HUES6 (cell line): Measurements from ENCODE around the gene MYLK4.

Source experiments
- H3K27ac ChIP-seq: 2 replicates; pipeline ENCODE4 v1.7.0; 2013; ENCODE audit warnings: low read depth, mild to moderate bottlenecking, low read length, inconsistent platforms
- H3K27me3 ChIP-seq: 2 replicates; pipeline ENCODE4 v1.6.1; 2013; ENCODE audit warnings: low read length; ENCODE audit not compliant: control insufficient read depth, insufficient read depth
- H3K36me3 ChIP-seq: 2 replicates; pipeline ENCODE4 v1.6.1; 2013; ENCODE audit warnings: low read length; ENCODE audit not compliant: control insufficient read depth, insufficient read depth
- H3K4me1 ChIP-seq: 2 replicates; pipeline ENCODE4 v1.6.1; 2013; ENCODE audit warnings: low read length; ENCODE audit not compliant: control insufficient read depth, insufficient read depth
- H3K4me3 ChIP-seq: 2 replicates; pipeline ENCODE4 v1.5.1; 2013; ENCODE audit warnings: low read depth, low read length
- H3K9ac ChIP-seq: one replicate; pipeline ENCODE4 v1.6.1; 2013; ENCODE audit warnings: mild to moderate bottlenecking, low read length
- H3K9me3 ChIP-seq: 2 replicates; pipeline ENCODE4 v1.6.1; 2013; ENCODE audit warnings: low read depth, low read length; ENCODE audit not compliant: control insufficient read depth, insufficient read depth

The MYLK4 gene

GRCh38 chr6:2732503-2733089 is 18.1 kb downstream of the MYLK4 start:
- Histone ChIP-seq H3K4me1 (peaks cover 47% of the 10 kb centered on the region), H3K27ac (no peak overlapping the region), H3K36me3 (no peaks in the 10 kb centered on the region), H3K27me3 (no peaks in the 10 kb centered on the region), H3K4me3 (no peak overlapping the region), H3K9ac (no peak overlapping the region), H3K9me3 (no peaks in the 10 kb centered on the region)

DNA sequence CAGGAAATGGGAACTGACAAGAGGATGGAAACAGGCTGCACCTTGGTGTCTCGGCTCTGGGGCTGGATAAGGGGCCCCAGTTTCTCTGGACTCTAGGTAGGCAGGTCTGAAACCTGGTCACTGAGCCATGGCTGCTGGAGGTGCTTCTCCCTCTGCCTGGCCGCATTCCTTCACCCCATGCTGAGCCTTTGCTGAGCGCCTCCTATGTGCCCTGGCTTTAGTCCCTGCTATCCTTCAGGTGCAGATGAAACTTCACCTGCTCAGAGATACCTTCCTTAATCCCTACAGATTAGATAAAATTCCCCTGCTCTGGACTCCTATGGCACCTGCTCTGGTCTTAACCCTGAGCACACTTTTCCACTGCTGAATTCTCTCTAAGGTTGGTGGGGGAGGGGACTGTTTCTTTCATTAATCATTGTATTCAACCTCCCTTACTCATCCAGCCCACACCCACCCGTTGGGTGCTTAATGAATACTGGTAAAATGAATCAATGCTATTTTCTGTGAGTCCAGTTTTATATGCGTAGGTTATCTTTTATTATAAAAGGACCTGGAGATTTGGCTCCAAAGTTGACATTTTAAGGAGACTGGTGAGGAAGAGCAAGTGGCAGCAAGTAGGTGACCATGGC is 19.3 kb downstream of the MYLK4 start:
- H3K4me3 ChIP-seq: no peak overlapping the region
- H3K27me3 ChIP-seq: no peaks in the 10 kb centered on the region
- H3K4me1 ChIP-seq: peaks cover 47% of the 10 kb centered on the region
- no peak overlapping the region for H3K27ac ChIP-seq
- no peak overlapping the region for H3K9ac ChIP-seq
- no peaks in the 10 kb centered on the region for H3K36me3 ChIP-seq
- H3K9me3 ChIP-seq: no peaks in the 10 kb centered on the region

GRCh38 chr6:2730353-2731107 is 20.2 kb downstream of the MYLK4 start:
- Histone ChIP-seq H3K27ac (no peak overlapping the region), H3K27me3 (no peaks in the 10 kb centered on the region), H3K9ac (no peak overlapping the region), H3K4me3 (no peak overlapping the region), H3K36me3 (no peaks in the 10 kb centered on the region), H3K9me3 (no peaks in the 10 kb centered on the region), H3K4me1 (peaks cover 52% of the 10 kb centered on the region)

DNA sequence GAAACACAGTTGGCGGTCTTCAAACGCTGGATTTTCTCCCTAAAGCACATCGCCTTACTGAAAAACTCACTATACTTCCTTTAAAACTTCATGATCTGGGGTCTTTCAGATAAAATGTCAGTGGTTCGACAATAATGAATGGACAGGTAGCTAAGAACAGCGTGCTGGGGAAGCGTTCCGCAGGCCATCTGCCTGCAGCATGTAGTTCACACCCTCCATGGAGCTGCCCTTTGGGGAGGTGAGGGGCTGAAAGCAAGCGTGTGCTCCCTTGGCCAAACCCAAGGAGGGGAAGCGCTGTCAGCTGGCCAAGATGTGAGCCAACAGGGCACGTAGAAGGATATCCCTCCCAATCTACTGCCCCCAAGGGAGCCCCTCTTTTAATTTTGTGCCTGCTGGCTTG is 20.8 kb downstream of the MYLK4 start:
- no peak overlapping the region for H3K27ac ChIP-seq
- no peak overlapping the region for H3K9ac ChIP-seq

DNA sequence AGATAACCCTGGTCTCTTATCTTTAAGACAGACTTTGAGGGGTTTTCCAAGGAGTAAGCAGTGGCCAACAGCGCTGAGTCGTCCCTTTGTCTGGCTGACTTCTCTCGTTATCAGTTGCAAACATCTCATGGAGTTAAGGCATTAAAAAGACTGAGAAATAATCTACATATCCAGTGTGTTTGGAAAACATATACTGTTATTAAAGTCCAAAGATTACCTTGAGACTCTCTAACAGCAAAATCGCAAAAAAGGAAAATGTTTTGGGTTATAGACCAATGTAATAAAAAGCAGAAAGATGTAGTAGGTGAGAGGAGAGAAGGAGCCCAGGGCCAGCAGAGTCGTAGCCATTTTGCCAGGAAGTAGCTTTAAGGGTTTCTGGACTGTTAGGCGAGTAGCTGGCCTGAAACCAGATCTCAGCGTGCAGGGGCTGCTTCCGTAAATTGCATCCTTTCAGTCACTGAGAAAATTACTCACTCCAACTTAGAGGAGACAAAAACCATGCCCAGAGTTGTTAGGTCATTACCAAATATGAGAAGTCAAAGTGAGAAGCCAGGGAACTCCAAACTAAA is 24.6 kb downstream of the MYLK4 start:
- peak overlapping the region; percentile 58; the same call in 1 of the 2 replicates for H3K27ac ChIP-seq
- no peak overlapping the region for H3K4me3 ChIP-seq
- H3K4me1 ChIP-seq: peaks cover 21% of the 10 kb centered on the region
- H3K9me3 ChIP-seq: peaks cover 5% of the 10 kb centered on the region; the same call in 1 of the 2 replicates
- H3K27me3 ChIP-seq: no peaks in the 10 kb centered on the region
- peak overlapping the region; percentile 47 for H3K9ac ChIP-seq
- no peaks in the 10 kb centered on the region for H3K36me3 ChIP-seq

More for the DNA sequence above, 20.8 kb downstream of the MYLK4 start:
- H3K36me3 ChIP-seq: no peaks in the 10 kb centered on the region
- peaks cover 47% of the 10 kb centered on the region for H3K4me1 ChIP-seq
- no peaks in the 10 kb centered on the region for H3K27me3 ChIP-seq
- no peak overlapping the region for H3K4me3 ChIP-seq
- no peaks in the 10 kb centered on the region for H3K9me3 ChIP-seq

GRCh38 chr6:2725364-2725988 is 25.2 kb downstream of the MYLK4 start:
- no peaks in the 10 kb centered on the region for H3K27me3 ChIP-seq
- no peak overlapping the region for H3K9ac ChIP-seq
- peak overlapping the region; percentile 58; the same call in 1 of the 2 replicates for H3K27ac ChIP-seq
- peaks cover 17% of the 10 kb centered on the region; the same call in 1 of the 2 replicates for H3K4me1 ChIP-seq
- no peaks in the 10 kb centered on the region for H3K36me3 ChIP-seq
- H3K9me3 ChIP-seq: peaks cover 5% of the 10 kb centered on the region; the same call in 1 of the 2 replicates
- no peak overlapping the region for H3K4me3 ChIP-seq

DNA sequence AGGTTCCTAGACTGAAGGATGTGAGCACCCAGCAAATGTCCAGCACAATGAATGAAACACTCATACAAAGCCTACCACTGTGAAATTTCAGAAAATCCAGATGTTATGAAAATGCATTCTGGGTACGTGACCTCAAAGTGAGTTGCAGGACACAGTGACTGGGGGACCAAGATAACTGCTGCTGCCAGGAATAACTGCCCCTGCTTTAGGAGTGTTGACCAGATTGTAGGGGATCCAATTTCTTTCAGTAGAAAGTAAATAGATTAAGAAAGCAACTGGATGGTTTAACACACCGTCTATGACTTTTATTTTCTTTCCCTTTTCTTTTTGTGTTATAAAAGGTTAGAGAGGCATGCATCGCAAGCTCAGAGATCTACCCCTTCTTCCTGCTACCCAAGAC is 29.5 kb downstream of the MYLK4 start:
- H3K4me1 ChIP-seq: peaks cover 8% of the 10 kb centered on the region; the same call in 1 of the 2 replicates
- H3K4me3 ChIP-seq: no peak overlapping the region
- peaks cover 7% of the 10 kb centered on the region; the same call in 1 of the 2 replicates for H3K9me3 ChIP-seq
- no peaks in the 10 kb centered on the region for H3K27me3 ChIP-seq
- H3K27ac ChIP-seq: no peak overlapping the region
- no peak overlapping the region for H3K9ac ChIP-seq
- H3K36me3 ChIP-seq: no peaks in the 10 kb centered on the region

DNA sequence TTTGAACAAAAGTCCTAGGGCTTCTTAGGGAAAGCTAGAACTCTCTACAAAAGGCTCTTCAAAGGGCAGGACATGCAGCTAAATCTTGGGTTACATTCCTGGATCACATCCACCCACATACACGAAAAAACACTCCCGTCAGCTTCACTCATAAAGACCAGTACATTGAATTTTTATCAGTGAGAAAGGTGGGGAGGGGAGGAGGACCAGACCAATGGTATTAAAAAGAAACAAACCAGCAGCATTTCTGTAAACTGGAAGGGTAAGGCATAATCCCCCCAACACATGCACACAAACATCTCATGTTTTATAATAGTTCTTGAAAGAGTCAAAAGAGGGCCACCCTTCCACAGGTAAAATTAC is 31.6 kb downstream of the MYLK4 start:
- Histone ChIP-seq H3K4me3 (no peak overlapping the region), H3K9me3 (peaks cover 7% of the 10 kb centered on the region; the same call in 1 of the 2 replicates), H3K36me3 (no peaks in the 10 kb centered on the region), H3K27ac (no peak overlapping the region), H3K27me3 (no peaks in the 10 kb centered on the region), H3K4me1 (0 out of 2 replicates have a peak, but pooled peaks cover 4% of the 10 kb centered on the region), H3K9ac (no peak overlapping the region)

DNA sequence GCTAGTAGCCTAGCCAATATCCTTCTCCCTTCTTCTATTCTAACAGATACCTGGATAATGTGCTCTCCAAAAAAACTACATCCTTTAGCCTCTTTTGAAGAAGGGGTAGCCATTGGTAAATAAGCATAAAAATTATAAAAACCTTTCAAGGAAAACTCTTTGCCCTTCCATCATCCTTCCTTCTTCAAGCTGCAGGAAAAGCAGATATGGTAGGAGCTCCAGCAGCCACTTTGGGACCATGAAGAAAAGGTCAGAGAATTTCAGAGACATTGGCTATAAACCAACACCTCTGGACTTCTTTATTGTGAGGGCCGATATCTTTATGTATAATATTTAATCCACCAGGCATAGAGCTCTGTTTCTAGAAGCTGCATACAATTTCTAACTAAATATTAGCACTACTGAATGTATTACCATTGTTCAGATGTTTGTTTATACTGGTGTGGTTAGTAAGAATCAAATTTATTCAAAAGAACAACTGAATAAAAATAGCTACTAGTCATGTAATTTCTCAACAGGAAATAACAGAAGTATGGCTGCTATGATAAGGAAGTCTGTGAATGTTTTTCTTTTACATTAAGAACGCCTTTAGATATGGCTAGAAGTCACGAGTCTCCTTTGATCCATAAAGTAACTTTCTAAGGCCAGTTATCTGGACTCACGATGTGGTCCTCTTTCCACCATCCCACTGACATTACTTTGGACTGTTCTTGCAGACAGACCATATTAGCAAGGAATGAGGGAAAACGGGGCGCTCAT is 32.2 kb downstream of the MYLK4 start:
- no peaks in the 10 kb centered on the region for H3K27me3 ChIP-seq
- H3K4me3 ChIP-seq: no peak overlapping the region
- H3K27ac ChIP-seq: no peak overlapping the region
- 0 out of 2 replicates have a peak, but pooled peaks cover 9% of the 10 kb centered on the region for H3K4me1 ChIP-seq
- no peak overlapping the region for H3K9ac ChIP-seq
- H3K9me3 ChIP-seq: peaks cover 7% of the 10 kb centered on the region; the same call in 1 of the 2 replicates
- no peaks in the 10 kb centered on the region for H3K36me3 ChIP-seq
